Measurements from ENCODE around the gene SLC17A9.

SLC17A9 gene

DNA sequence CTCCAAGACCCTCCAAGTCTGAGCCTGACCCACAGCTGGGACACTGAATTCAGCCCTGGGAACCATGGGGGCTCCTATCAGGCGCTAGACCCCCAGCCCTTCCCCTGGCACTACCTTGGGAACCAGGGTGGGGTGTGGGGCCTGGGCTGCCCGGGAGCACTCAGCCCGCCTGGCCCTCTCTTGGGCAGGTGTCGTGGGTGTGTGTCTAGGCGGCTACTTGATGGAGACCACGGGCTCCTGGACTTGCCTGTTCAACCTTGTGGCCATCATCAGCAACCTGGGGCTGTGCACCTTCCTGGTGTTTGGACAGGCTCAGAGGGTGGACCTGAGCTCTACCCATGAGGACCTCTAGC lies 14.6 kb downstream of the SLC17A9 start:
- DNase-seq (ENCODE audit: low read depth in 2 of 3, low spot score in 2 of 3) = no peak

DNA sequence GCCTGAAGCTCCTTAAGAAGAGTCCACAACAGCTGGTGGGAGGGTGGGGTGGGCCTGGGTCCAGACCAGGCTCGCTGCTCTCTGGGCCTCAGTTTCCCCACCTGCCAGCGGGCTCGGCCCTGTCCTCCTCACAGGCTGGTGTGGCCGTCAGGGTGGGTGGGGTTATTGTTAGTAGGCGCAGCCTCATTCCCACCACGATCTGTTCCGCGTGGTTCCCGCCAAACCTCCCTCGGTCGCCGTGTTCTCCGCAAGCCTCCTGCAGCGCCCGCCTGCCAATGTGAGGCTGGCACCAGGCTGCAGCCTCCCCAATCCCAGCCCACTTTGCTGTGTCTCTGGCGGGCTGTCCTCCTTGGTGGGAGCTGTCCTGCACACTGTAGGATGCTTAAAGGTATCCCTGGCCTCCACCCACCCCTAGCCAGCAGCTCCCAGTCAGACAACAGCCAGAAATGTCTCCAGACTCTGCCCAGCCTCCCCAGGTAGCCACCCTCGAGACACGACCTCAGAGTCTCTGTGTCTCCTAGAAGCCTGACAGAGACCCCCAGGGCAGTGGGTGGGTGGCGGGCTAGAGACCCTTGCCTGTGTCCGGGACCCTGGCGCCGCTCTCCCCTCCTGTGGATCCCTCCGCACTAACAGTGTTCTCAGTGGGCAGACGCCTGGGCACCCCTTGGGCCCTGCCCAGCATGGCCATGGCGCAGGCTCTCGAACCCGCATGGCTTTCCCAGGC lies 15.3 kb downstream of the SLC17A9 start:
- no peak for DNase-seq (ENCODE audit: low read depth in 2 of 3, low spot score in 2 of 3)

DNA sequence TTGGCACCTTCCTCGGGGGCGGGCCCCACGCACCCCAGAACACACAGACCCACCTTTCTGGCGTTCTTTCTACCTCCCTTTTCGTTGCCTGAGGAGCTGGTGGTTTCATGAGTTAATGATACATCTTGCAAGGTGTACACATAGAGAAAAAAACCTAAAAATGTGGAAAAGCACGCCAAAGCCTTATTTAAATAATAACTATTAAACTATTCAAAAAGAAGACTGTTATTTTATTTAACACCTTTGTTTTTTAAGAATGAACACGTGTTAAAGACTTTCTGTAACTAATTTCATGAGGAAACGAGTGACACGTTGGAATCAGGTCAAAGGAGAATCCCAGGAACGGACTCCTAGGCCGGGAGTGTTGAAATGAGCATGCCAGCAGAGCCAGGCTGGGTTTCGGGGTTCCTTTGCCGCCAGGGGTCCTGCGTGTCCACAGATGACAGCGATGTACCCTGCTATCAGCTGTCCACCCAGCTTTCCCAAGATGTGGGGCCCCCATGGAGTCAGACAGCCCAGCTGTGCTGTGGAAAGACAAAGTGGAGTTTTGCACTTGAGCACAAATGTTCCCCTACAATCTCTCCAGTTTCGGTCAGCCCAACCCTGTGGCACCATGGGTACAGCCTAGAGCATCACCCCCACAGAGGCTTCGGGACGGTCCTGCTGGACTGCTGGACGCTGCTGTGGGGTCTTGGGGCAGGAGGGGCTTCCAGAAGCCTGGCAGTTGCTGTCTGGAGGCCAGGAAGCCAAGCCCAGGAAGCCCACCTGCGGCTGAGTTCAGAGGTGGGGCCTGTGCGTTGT lies 16.1 kb downstream of the SLC17A9 start:
- DNase-seq (ENCODE audit: low read depth in 2 of 3, low spot score in 2 of 3) = no peak

DNA sequence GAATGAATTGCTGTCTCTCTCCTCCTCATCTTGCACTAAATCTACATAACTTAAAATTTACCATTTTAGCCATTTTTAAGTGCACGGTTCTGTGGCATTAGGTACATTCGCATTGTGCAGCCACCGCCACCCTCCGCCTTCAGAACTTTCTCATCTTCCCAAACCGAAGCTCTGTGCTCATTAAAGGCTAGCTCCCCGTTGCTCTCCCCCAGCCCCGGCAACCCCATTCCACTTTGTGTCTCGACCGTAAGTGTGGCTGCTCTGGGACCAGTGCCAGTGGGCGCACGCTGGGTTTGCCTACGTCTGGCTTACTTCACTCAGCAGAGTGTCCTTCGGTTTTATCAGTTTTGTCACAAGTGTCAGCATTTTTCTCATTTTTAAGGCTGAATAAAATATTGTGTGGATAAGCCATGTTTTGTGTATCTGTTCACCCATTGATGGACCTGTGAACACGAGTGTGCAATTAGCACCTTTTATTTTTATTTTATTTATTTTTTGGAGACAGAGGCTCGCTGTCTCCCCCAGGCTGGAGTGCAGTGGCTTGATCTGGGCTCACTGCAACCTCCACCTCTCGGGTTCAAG lies 16.8 kb downstream of the SLC17A9 start:
- no peak for DNase-seq (ENCODE audit: low read depth in 2 of 3, low spot score in 2 of 3)

- DNase-seq (ENCODE audit: low read depth in 2 of 3, low spot score in 2 of 3) = no peak
Observed at GRCh38 chr20:62969939-62970306, 17.4 kb downstream of the SLC17A9 start.

GRCh38 chr20:62970307-62971210 lies 18.1 kb downstream of the SLC17A9 start:
- DNase-seq (ENCODE audit: low read depth in 2 of 3, low spot score in 2 of 3) = no peak

GRCh38 chr20:62971211-62971949 lies 18.9 kb downstream of the SLC17A9 start:
- DNase-seq (ENCODE audit: low read depth in 2 of 3, low spot score in 2 of 3) = no peak

GRCh38 chr20:62971950-62972844 lies 19.7 kb downstream of the SLC17A9 start:
- peak; percentile 64 to 75 (median 70) for DNase-seq (ENCODE audit: low read depth in 2 of 3, low spot score in 2 of 3)

GRCh38 chr20:62972845-62973745 lies 20.6 kb downstream of the SLC17A9 start:
- no peak for DNase-seq (ENCODE audit: low read depth in 2 of 3, low spot score in 2 of 3)

GRCh38 chr20:62975251-62975760 lies 22.8 kb downstream of the SLC17A9 start:
- DNase-seq (ENCODE audit: low read depth in 2 of 3, low spot score in 2 of 3) = no peak

DNA sequence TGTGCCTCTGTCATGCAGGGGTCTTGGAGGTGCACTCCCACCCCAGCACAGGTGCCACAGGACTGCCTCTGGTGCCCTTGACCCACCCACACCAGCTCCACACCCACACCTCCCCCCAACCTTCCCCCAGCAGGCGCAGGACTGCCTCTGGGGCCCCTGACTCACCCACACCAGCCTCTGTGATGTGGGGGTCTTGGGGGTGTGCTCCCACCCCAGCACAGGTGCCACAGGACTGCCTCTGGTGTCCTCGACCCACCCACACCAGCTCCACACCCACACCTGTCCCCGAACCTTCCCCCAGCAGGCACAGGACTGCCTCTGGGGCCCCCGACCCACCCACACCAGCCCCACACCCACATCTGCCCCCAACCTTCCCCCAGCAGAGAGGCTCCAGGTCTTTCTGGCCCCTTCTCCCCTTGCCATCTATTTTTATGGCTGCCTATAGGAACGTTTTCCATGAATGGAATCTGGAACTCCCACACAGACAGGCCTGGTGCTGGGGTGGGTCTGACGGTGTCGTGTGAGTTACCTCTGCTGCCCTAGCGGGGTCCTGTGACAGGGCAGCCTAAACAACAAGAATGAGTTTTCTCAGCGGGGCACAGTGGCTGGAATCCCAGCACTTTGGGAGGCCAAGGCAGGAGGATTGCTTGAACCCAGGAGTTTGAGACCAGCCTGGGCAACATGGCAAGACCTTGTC lies 23.5 kb downstream of the SLC17A9 start:
- DNase-seq (ENCODE audit: low read depth in 2 of 3, low spot score in 2 of 3) = no peak

DNA sequence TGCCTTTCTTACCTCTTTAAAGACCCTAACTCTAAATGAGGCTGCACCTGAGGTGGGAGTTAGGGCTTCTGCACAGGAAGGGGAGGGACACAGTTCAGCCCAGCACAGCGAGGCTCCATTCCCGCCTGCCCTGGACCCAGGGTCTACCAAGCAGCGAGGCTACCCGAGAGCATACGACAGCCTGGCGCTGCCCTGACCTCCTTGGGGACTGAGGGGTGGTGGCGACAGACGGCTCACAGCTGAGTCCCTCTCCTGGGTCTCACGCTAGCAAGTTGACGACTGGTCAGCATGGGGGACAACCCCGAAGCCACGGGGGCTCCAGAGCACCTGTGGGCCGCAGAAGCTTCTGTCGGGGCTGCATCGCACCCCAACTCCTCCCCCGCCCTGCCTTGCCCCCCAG lies 24.4 kb downstream of the SLC17A9 start:
- DNase-seq (ENCODE audit: low read depth in 2 of 3, low spot score in 2 of 3) = no peak

DNA sequence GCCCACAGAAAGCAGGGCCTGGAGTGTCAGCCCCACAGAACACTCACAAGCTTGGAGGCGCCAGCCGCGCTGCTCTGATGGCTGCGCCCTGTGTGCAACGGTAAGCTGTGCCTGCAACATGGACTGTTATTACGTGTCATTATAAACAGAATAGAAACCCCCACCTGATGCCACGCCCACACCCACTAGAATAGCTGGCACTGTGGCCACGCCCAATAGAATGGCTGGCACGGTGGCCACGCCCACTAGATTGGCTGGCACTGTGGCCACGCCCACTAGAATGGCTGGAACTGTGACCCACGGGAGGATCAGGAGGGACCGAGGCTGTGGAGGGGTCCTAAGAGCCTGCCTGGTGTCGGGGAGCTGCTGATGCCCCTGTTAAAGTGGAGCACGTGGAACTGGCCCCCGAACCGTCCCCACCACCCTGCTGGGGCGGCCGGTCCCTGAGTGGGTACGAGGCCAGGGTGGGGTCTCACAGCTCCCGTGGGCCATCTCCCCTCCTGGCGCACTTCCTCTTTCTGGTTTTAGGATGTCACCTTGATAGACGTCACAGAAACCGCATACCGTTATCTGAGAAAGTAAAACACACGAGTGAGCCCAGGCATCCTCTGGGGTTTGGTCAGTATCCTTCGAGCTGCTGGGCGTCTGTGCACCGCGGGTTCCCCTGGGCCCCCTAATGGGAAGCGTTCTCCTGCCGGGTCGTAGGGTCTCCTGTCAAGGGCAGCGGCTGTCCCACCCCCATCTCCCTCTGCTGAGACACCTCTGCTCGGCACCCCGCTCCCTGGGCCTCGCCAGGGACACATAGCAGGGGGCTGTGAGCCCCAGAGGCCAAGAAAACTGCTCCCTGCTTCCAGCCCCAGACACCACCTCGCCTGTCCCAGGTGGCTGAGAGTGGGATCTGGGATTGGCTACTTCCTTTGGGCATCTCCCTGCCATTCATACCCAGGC lies 25.4 kb downstream of the SLC17A9 start:
- no peak for DNase-seq (ENCODE audit: low read depth in 2 of 3, low spot score in 2 of 3)

GRCh38 chr20:62978561-62978943 lies 26.0 kb downstream of the SLC17A9 start:
- DNase-seq (ENCODE audit: low read depth in 2 of 3, low spot score in 2 of 3) = no peak

GRCh38 chr20:62979310-62979709 lies 26.8 kb downstream of the SLC17A9 start:
- no peak for DNase-seq (ENCODE audit: low read depth in 2 of 3, low spot score in 2 of 3)

DNA sequence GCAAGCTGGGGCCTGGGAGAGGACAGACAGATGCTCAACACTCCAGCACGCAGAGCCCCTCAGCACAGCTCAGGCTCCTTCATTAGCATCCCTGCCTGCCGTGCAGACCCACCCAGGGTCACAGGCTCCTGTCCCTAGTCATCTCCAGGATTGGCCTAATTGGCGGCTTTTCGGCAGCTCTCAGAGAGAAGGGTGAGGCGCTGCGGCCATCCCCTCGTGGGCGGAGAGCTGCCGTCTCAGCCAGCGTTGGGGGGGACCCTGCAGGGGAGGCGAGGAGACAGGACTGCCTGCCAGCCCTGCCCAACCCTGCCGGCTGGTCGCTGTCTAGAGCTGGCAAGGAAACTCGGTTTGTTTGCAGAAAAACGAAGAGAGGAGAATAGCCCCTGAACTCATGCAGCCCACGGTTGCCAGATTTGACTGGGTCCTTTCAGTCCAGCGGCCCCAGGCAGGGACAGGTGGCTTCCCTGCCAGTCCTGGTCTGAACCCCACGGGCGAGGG lies 27.4 kb downstream of the SLC17A9 start:
- DNase-seq (ENCODE audit: low read depth in 2 of 3, low spot score in 2 of 3) = no peak
